GM19455 (cell line): Measurements from ENCODE around the gene HPF1.
"Not testable (repeated sequence)": the region's sequence is repeated elsewhere in the genome, so short reads cannot be mapped to it uniquely, and the experiment has no call there.

ENCODE experiments used
- ATAC-seq: cut with Tn5 transposase; IDR thresholded peaks from one replicate; pipeline ENCODE4 v1.9.1; 2021; ENCODE audit not compliant: unreplicated experiment

HPF1 gene

GRCh38 chr4:169757575-169758184, at the start of gene HPF1:
Gene HPF1 (minus strand): TSS chr4:169757944. CDS start chr4:169757877, 67 bp downstream.
- peak; percentile 96 for ATAC-seq

GRCh38 chr4:169806770-169807169, 49.0 kb upstream of the HPF1 start:
- ATAC-seq, result not testable (repeated sequence)

- no peak for ATAC-seq
These were observed 45.7 kb upstream of the HPF1 start for GRCh38 chr4:169803413-169803812.

GRCh38 chr4:169802873-169803272, 45.1 kb upstream of the HPF1 start:
- no peak for ATAC-seq

- ATAC-seq, result no peak
These were observed 42.8 kb upstream of the HPF1 start for GRCh38 chr4:169800541-169800940.

- no peak for ATAC-seq
These were observed 41.5 kb upstream of the HPF1 start for GRCh38 chr4:169799260-169799659.

GRCh38 chr4:169795585-169795984, 37.8 kb upstream of the HPF1 start:
- no peak for ATAC-seq

GRCh38 chr4:169791527-169792156, 33.9 kb upstream of the HPF1 start:
- ATAC-seq, result no peak

GRCh38 chr4:169791062-169791461, 33.3 kb upstream of the HPF1 start:
- no peak for ATAC-seq

- no peak for ATAC-seq
These were observed 17.0 kb upstream of the HPF1 start for GRCh38 chr4:169774466-169775445.

GRCh38 chr4:169773889-169774288, 16.1 kb upstream of the HPF1 start:
- ATAC-seq, result no peak

- ATAC-seq, result not testable (repeated sequence)
These were observed 13.9 kb upstream of the HPF1 start for GRCh38 chr4:169771556-169772080.

GRCh38 chr4:169770416-169770815, 12.7 kb upstream of the HPF1 start:
- ATAC-seq, result no peak

GRCh38 chr4:169768385-169768784, 10.6 kb upstream of the HPF1 start:
- ATAC-seq, result no peak

GRCh38 chr4:169766741-169767140, 9.0 kb upstream of the HPF1 start:
- ATAC-seq, result no peak

GRCh38 chr4:169765835-169766234, 8.1 kb upstream of the HPF1 start:
- no peak for ATAC-seq

- no peak for ATAC-seq
These were observed 4.1 kb upstream of the HPF1 start for GRCh38 chr4:169761846-169762245.

GRCh38 chr4:169758401-169758962, 738 bp upstream of the HPF1 start:
- no peak for ATAC-seq

- ATAC-seq, result peak; percentile 30
These were observed 671 bp downstream of the HPF1 start for GRCh38 chr4:169756971-169757574.

GRCh38 chr4:169745291-169745690, 12.5 kb downstream of the HPF1 start:
- no peak for ATAC-seq

- no peak for ATAC-seq
These were observed 13.1 kb downstream of the HPF1 start for GRCh38 chr4:169744601-169745000.
